GM19467 (cell line): Measurements from ENCODE around the gene ROBO1.

ENCODE experiments used
- ATAC-seq: cut with Tn5 transposase; IDR thresholded peaks from one replicate; pipeline ENCODE4 v1.9.1; 2021; ENCODE audit warnings: mild to moderate bottlenecking, moderate library complexity; ENCODE audit not compliant: unreplicated experiment

Gene ROBO1

GRCh38 chr3:78858910-78859309, 908.9 kb downstream of the ROBO1 start:
- no peak for ATAC-seq

GRCh38 chr3:78858174-78858573, 909.6 kb downstream of the ROBO1 start:
- ATAC-seq = no peak

- no peak for ATAC-seq
Measured at GRCh38 chr3:78857494-78858111, 910.2 kb downstream of the ROBO1 start.

GRCh38 chr3:78856164-78856563, 911.6 kb downstream of the ROBO1 start:
- no peak for ATAC-seq

- no peak for ATAC-seq
Measured at GRCh38 chr3:78855190-78855589, 912.6 kb downstream of the ROBO1 start.

GRCh38 chr3:78848392-78849288, 919.2 kb downstream of the ROBO1 start:
- ATAC-seq = no peak

GRCh38 chr3:78847603-78848002, 920.2 kb downstream of the ROBO1 start:
- ATAC-seq = no peak

GRCh38 chr3:78847203-78847602, 920.6 kb downstream of the ROBO1 start:
- ATAC-seq = no peak

GRCh38 chr3:78846718-78847117, 921.1 kb downstream of the ROBO1 start:
- ATAC-seq = no peak

GRCh38 chr3:78845605-78846004, 922.2 kb downstream of the ROBO1 start:
- ATAC-seq = no peak

- no peak for ATAC-seq
Measured at GRCh38 chr3:78844307-78844706, 923.5 kb downstream of the ROBO1 start.

- no peak for ATAC-seq
Measured at GRCh38 chr3:78839693-78840092, 928.1 kb downstream of the ROBO1 start.

GRCh38 chr3:78838362-78838761, 929.4 kb downstream of the ROBO1 start:
- ATAC-seq = no peak

GRCh38 chr3:78834910-78835309, 932.9 kb downstream of the ROBO1 start:
- no peak for ATAC-seq

GRCh38 chr3:78832785-78833204, 935.0 kb downstream of the ROBO1 start:
- ATAC-seq = no peak

- no peak for ATAC-seq
Measured at GRCh38 chr3:78831446-78831972, 936.3 kb downstream of the ROBO1 start.

GRCh38 chr3:78830470-78830869, 937.3 kb downstream of the ROBO1 start:
- no peak for ATAC-seq

GRCh38 chr3:78827618-78828017, 940.2 kb downstream of the ROBO1 start:
- ATAC-seq = no peak

- ATAC-seq = no peak
Measured at GRCh38 chr3:78825858-78826215, 942.0 kb downstream of the ROBO1 start.

- ATAC-seq = no peak
Measured at GRCh38 chr3:78825118-78825857, 942.5 kb downstream of the ROBO1 start.

- ATAC-seq = no peak
Measured at GRCh38 chr3:78823859-78824258, 943.9 kb downstream of the ROBO1 start.
